ENCODE results near the gene DOCK8. TPM values are rescaled to one million over a fixed set of nuclear protein-coding genes. Genes with fewer than 3 reads are reported as not detected.

Gene DOCK8
- total and polyA plus RNA-seq, 3 experiments from 2014 or later = 71.6 to 141 (median 136) TPM

- H3K9me3 ChIP-seq (ENCODE audit: low read length) = no peaks in the 10 kb centered on the region
- peaks cover 4 to 50% (median 15%) of the 10 kb centered on the region in 3 donors for H3K36me3 Mint-ChIP-seq
- no peak for DNase-seq
- H3K27me3 Mint-ChIP-seq = peaks cover 0 to 3% of the 10 kb centered on the region in 2 donors
- H3K36me3 ChIP-seq (ENCODE audit: insufficient read depth, low read length) = peaks cover 32% of the 10 kb centered on the region
- POLR2A ChIA-PET = no interaction called here
- H3K27me3 ChIP-seq (ENCODE audit: insufficient read depth, low read length, poor library complexity, severe bottlenecking) = no peaks in the 10 kb centered on the region
- H3K9me3 Mint-ChIP-seq = no peaks in the 10 kb centered on the region
- H3K27ac Mint-ChIP-seq = peak overlapping the region in 3 of 8 donors; percentile 14 to 56 (median 22)
- CTCF ChIA-PET = no interaction called here
- H3K4me1 Mint-ChIP-seq = peaks cover 22 to 34% (median 23%) of the 10 kb centered on the region in 3 donors
- no peak overlapping the region for H3K27ac ChIP-seq (ENCODE audit: low read depth, low read length)
- peak overlapping the region in 1 of 7 donors; percentile 37 for H3K4me3 Mint-ChIP-seq
- H3K4me3 ChIP-seq (ENCODE audit: low read length) = no peak overlapping the region
- peaks cover 13% of the 10 kb centered on the region for H3K4me1 ChIP-seq (ENCODE audit: insufficient read depth, low read length)
Observed at GRCh38 chr9:466747-467146, 252.1 kb downstream of the DOCK8 start.

DNA sequence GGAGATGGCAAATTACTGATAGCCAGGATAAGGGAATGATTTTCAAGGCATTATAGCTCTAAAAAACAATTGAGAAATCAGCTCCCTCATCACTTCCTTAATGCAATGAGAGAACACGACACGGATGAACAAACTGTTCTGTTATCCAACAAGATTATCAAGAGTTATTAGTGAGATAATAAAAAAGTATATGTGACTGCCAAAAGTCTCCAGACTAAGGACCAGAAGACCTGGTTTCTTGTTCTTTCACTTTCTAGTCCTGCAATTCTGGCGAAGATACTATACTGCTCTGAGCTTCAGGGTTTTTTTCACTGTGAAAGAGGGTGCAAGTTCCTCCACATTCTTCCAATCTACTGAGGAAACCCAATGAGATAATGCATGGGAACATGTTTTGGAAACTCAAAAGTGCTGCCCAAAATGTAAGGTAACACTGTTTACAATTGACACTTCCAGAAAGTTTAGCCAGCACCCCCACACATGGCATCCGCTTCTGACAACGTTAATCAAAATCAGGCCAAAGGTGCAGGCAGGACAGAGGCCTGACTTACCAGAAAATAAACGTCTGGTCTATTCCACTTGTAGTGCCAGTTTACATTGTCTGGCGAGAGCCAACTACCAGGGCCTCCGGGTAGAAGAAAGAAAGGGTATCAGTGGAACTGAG lies 254.2 kb downstream of the DOCK8 start:
- Mint-ChIP-seq H3K27ac (peak overlapping the region; percentile 63 to 97 (median 84)), H3K4me1 (peaks cover 22 to 29% (median 23%) of the 10 kb centered on the region in 3 donors), H3K27me3 (peaks cover 0 to 3% of the 10 kb centered on the region in 2 donors), H3K4me3 (peak overlapping the region; percentile 65 to 92 (median 90)), H3K9me3 (no peaks in the 10 kb centered on the region), H3K36me3 (peaks cover 3 to 30% (median 10%) of the 10 kb centered on the region in 3 donors)
- ChIA-PET CTCF (interaction anchor here (0.9 kb wide), 1 partner anchor 21 kb away, joined by 3 read pairs; no protein-coding TSS in a partner anchor), POLR2A (no interaction called here)
- Histone ChIP-seq H3K36me3 (ENCODE audit: insufficient read depth, low read length) (peaks cover 13% of the 10 kb centered on the region), H3K9me3 (ENCODE audit: low read length) (no peaks in the 10 kb centered on the region), H3K27me3 (ENCODE audit: insufficient read depth, low read length, poor library complexity, severe bottlenecking) (no peaks in the 10 kb centered on the region), H3K27ac (ENCODE audit: low read depth, low read length) (no peak overlapping the region), H3K4me1 (ENCODE audit: insufficient read depth, low read length) (peaks cover 13% of the 10 kb centered on the region), H3K4me3 (ENCODE audit: low read length) (peak overlapping the region; percentile 88)
- DNase-seq = no peak

DNA sequence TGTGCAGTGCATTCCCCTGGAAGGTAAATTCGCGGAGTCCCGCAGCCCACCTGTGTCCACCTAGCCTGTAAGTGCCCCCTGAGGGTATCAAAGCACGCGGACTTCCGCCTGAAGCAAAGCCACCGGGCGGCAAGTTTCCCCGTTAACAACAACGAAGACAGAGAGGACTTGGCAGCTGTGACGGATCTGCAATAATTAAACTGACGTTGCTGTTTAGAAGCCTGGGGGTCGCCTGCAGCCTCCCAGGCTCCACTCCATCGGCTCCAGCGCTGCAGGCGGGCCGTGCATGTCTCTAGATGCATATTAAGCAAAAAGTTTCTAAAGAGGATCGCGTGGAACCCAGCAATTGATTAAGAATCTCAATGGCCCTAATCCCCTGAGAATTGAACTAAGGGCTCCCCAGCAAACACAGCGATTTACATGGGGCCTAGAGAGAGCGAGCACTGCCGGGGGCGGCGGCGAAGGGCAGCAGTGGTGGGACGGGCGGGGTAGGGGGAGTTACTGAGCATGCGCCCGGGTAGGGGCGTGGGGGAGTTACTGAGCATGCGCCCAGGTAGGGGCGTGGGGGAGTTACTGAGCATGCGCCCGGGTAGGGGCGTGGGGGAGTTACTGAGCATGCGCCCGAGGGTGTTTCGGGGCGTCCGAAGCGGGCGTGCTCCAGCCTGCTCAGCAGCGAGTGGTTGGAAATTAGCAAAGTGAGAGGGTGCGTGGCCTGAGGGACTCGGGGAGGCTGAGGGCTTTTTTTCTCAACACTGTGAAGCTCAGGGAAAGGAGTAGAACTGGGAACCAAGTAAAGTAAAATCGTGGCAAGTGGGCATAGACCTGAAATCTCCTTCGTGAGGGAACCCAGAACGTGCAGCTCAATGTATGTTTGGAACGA lies 255.2 kb downstream of the DOCK8 start:
- DNase-seq = peak; percentile 76 to 95 (median 89)
- CTCF ChIA-PET = interaction anchor here (1.7 kb wide), 1 partner anchor 33 kb away, joined by 6 read pairs; no protein-coding TSS in a partner anchor
- Mint-ChIP-seq H3K9me3 (no peaks in the 10 kb centered on the region), H3K27ac (peak overlapping the region; percentile 81 to 97 (median 94)), H3K4me1 (peaks cover 22 to 29% (median 23%) of the 10 kb centered on the region in 3 donors), H3K4me3 (peak overlapping the region; percentile 91 to 97 (median 94)), H3K27me3 (peaks cover 0 to 3% of the 10 kb centered on the region in 2 donors), H3K36me3 (peaks cover 0 to 20% (median 5%) of the 10 kb centered on the region in 3 donors)
- Histone ChIP-seq H3K27me3 (ENCODE audit: insufficient read depth, low read length, poor library complexity, severe bottlenecking) (no peaks in the 10 kb centered on the region), H3K36me3 (ENCODE audit: insufficient read depth, low read length) (peaks cover 6% of the 10 kb centered on the region), H3K9me3 (ENCODE audit: low read length) (no peaks in the 10 kb centered on the region), H3K4me3 (ENCODE audit: low read length) (peak overlapping the region; percentile 88), H3K27ac (ENCODE audit: low read depth, low read length) (peak overlapping the region; percentile 68), H3K4me1 (ENCODE audit: insufficient read depth, low read length) (peaks cover 13% of the 10 kb centered on the region)
- POLR2A ChIA-PET = interaction anchor here (1.2 kb wide), 1 partner anchor 34 kb away, joined by 3 read pairs; no protein-coding TSS in a partner anchor

GRCh38 chr9:470552-471194 lies 256.0 kb downstream of the DOCK8 start:
- Histone ChIP-seq H3K36me3 (ENCODE audit: insufficient read depth, low read length) (peaks cover 3% of the 10 kb centered on the region), H3K4me1 (ENCODE audit: insufficient read depth, low read length) (peaks cover 13% of the 10 kb centered on the region), H3K4me3 (ENCODE audit: low read length) (peak overlapping the region; percentile 88), H3K27ac (ENCODE audit: low read depth, low read length) (peak overlapping the region; percentile 49), H3K27me3 (ENCODE audit: insufficient read depth, low read length, poor library complexity, severe bottlenecking) (no peaks in the 10 kb centered on the region), H3K9me3 (ENCODE audit: low read length) (no peaks in the 10 kb centered on the region)
- Mint-ChIP-seq H3K36me3 (peaks cover 0 to 12% (median 3%) of the 10 kb centered on the region in 3 donors), H3K4me3 (peak overlapping the region; percentile 91 to 97 (median 94)), H3K4me1 (peaks cover 22 to 29% (median 23%) of the 10 kb centered on the region in 3 donors), H3K9me3 (no peaks in the 10 kb centered on the region), H3K27me3 (peaks cover 0 to 3% of the 10 kb centered on the region in 2 donors), H3K27ac (peak overlapping the region; percentile 77 to 96 (median 93))
- DNase-seq = peak in 1 of 5 donors; percentile 57
- CTCF ChIA-PET = interaction anchor here (1.7 kb wide), 1 partner anchor 33 kb away, joined by 6 read pairs; no protein-coding TSS in a partner anchor
- POLR2A ChIA-PET = interaction anchor here (1.2 kb wide), 1 partner anchor 33 kb away, joined by 3 read pairs; no protein-coding TSS in a partner anchor

DNA sequence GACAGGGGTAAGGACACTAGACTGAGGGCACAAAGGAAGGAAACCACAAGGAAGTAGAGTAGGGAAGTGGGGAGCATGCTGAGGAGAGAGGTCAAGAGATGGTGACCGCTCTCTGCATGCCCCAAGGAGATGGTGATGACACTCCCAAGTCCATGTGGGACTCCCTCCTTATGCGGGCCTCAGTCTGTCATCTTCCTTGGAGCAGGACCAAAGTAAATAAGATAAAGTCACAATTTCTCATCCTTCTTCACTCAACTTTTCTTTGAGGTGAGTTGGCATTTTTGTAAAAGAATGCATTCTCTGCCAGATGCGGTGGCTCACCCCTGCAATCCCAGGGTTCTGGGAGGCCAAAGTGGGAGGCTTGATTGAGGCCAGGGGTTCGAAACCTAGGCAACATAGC lies 256.7 kb downstream of the DOCK8 start:
- Mint-ChIP-seq H3K4me3 (peak overlapping the region in 6 of 7 donors; percentile 91 to 97 (median 93)), H3K36me3 (peaks cover 0 to 9% (median 0%) of the 10 kb centered on the region in 3 donors), H3K4me1 (peaks cover 22 to 29% (median 23%) of the 10 kb centered on the region in 3 donors), H3K27me3 (peaks cover 0 to 3% of the 10 kb centered on the region in 2 donors), H3K9me3 (no peaks in the 10 kb centered on the region), H3K27ac (peak overlapping the region in 3 of 8 donors; percentile 50 to 61 (median 51))
- H3K4me3 ChIP-seq (ENCODE audit: low read length) = no peak overlapping the region
- H3K36me3 ChIP-seq (ENCODE audit: insufficient read depth, low read length) = no peaks in the 10 kb centered on the region
- no peak overlapping the region for H3K27ac ChIP-seq (ENCODE audit: low read depth, low read length)
- POLR2A ChIA-PET = interaction anchor here (0.6 to 1.2 kb wide), 2 partner anchors 32 to 127 kb away, joined by 3 to 4 read pairs; no protein-coding TSS in a partner anchor
- no peaks in the 10 kb centered on the region for H3K27me3 ChIP-seq (ENCODE audit: insufficient read depth, low read length, poor library complexity, severe bottlenecking)
- no peaks in the 10 kb centered on the region for H3K9me3 ChIP-seq (ENCODE audit: low read length)
- DNase-seq = no peak
- CTCF ChIA-PET = interaction anchor here (1.7 kb wide), 1 partner anchor 32 kb away, joined by 6 read pairs; no protein-coding TSS in a partner anchor
- H3K4me1 ChIP-seq (ENCODE audit: insufficient read depth, low read length) = peaks cover 13% of the 10 kb centered on the region

- Mint-ChIP-seq H3K4me3 (no peak overlapping the region), H3K27me3 (peaks cover 0 to 3% of the 10 kb centered on the region in 2 donors), H3K27ac (peak overlapping the region in 1 of 8 donors; percentile 57), H3K9me3 (no peaks in the 10 kb centered on the region), H3K36me3 (peaks cover 1 to 9% (median 2%) of the 10 kb centered on the region in 3 donors), H3K4me1 (peaks cover 22 to 29% (median 23%) of the 10 kb centered on the region in 3 donors)
- Histone ChIP-seq H3K4me1 (ENCODE audit: insufficient read depth, low read length) (peaks cover 13% of the 10 kb centered on the region), H3K9me3 (ENCODE audit: low read length) (no peaks in the 10 kb centered on the region), H3K36me3 (ENCODE audit: insufficient read depth, low read length) (no peaks in the 10 kb centered on the region), H3K4me3 (ENCODE audit: low read length) (no peak overlapping the region), H3K27ac (ENCODE audit: low read depth, low read length) (no peak overlapping the region), H3K27me3 (ENCODE audit: insufficient read depth, low read length, poor library complexity, severe bottlenecking) (no peaks in the 10 kb centered on the region)
- DNase-seq = no peak
- ChIA-PET CTCF (no interaction called here), POLR2A (no interaction called here)
Observed at GRCh38 chr9:472479-473075, 257.9 kb downstream of the DOCK8 start.

GRCh38 chr9:477193-477592 lies 262.5 kb downstream of the DOCK8 start:
- CTCF ChIA-PET = interaction anchor here (1.2 kb wide), 1 partner anchor 30 kb away, joined by 3 read pairs; no protein-coding TSS in a partner anchor
- no peaks in the 10 kb centered on the region for H3K36me3 ChIP-seq (ENCODE audit: insufficient read depth, low read length)
- H3K27ac ChIP-seq (ENCODE audit: low read depth, low read length) = no peak overlapping the region
- no peaks in the 10 kb centered on the region for H3K27me3 ChIP-seq (ENCODE audit: insufficient read depth, low read length, poor library complexity, severe bottlenecking)
- H3K36me3 Mint-ChIP-seq = peaks cover 0 to 13% (median 1%) of the 10 kb centered on the region in 3 donors
- no peak for DNase-seq
- no peaks in the 10 kb centered on the region for H3K9me3 ChIP-seq (ENCODE audit: low read length)
- H3K27me3 Mint-ChIP-seq = peaks cover 0 to 2% of the 10 kb centered on the region in 2 donors
- H3K4me1 Mint-ChIP-seq = no peaks in the 10 kb centered on the region
- POLR2A ChIA-PET = no interaction called here
- no peak overlapping the region for H3K4me3 Mint-ChIP-seq
- no peak overlapping the region for H3K4me3 ChIP-seq (ENCODE audit: low read length)
- no peak overlapping the region for H3K27ac Mint-ChIP-seq
- no peaks in the 10 kb centered on the region for H3K9me3 Mint-ChIP-seq
- H3K4me1 ChIP-seq (ENCODE audit: insufficient read depth, low read length) = no peaks in the 10 kb centered on the region

All from CD8-positive, alpha-beta memory T cell (primary cell).